ENCODE data around the gene CDH4.

GRCh38 chr20:61909821-61910220 is 657.8 kb downstream of the CDH4 start:
- TF ChIP-seq, protein P1, sequence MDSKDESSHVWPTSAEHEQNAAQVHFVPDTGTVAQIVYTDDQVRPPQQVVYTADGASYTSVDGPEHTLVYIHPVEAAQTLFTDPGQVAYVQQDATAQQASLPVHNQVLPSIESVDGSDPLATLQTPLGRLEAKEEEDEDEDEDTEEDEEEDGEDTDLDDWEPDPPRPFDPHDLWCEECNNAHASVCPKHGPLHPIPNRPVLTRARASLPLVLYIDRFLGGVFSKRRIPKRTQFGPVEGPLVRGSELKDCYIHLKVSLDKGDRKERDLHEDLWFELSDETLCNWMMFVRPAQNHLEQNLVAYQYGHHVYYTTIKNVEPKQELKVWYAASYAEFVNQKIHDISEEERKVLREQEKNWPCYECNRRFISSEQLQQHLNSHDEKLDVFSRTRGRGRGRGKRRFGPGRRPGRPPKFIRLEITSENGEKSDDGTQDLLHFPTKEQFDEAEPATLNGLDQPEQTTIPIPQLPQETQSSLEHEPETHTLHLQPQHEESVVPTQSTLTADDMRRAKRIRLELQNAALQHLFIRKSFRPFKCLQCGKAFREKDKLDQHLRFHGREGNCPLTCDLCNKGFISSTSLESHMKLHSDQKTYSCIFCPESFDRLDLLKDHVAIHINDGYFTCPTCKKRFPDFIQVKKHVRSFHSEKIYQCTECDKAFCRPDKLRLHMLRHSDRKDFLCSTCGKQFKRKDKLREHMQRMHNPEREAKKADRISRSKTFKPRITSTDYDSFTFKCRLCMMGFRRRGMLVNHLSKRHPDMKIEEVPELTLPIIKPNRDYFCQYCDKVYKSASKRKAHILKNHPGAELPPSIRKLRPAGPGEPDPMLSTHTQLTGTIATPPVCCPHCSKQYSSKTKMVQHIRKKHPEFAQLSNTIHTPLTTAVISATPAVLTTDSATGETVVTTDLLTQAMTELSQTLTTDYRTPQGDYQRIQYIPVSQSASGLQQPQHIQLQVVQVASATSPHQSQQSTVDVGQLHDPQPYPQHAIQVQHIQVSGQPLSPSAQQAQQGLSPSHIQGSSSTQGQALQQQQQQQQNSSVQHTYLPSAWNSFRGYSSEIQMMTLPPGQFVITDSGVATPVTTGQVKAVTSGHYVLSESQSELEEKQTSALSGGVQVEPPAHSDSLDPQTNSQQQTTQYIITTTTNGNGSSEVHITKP (IDR thresholded peaks at IDR 0.05; ENCODE audit: partially characterized antibody): no peak
- no peak for TF ChIP-seq SUPT5H (IDR thresholded peaks at IDR 0.05)
- TF ChIP-seq ZNF830 (CRISPR knock-in tag; IDR thresholded peaks at IDR 0.05): no peak
- TF ChIP-seq, protein P2, sequence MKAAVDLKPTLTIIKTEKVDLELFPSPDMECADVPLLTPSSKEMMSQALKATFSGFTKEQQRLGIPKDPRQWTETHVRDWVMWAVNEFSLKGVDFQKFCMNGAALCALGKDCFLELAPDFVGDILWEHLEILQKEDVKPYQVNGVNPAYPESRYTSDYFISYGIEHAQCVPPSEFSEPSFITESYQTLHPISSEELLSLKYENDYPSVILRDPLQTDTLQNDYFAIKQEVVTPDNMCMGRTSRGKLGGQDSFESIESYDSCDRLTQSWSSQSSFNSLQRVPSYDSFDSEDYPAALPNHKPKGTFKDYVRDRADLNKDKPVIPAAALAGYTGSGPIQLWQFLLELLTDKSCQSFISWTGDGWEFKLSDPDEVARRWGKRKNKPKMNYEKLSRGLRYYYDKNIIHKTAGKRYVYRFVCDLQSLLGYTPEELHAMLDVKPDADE (conservative IDR thresholded peaks at IDR 0.05; ENCODE audit: control insufficient read depth, low read depth, low read length): no peak
